Adipose tissue (tissue), 3 donors: ENCODE data around the gene MYB. TPM values are rescaled to one million over a fixed set of nuclear protein-coding genes. Genes with fewer than 3 reads are reported as not detected.
"Not testable (repeated sequence)": the region's sequence is repeated elsewhere in the genome, so short reads cannot be mapped to it uniquely, and the experiment has no call there.

ENCODE experiments used
- H3K27ac ChIP-seq: one replicate; pipeline ENCODE4 v1.5.1; 2013; ENCODE audit warnings: low read depth, low read length
- WGBS, 3 donors: extraction: QIAGEN DNeasy Blood & Tissue Kit; methylation state at CpG; one replicate each; pipeline ENCODE4 v1.1.7; 2013; 5-methylcytosine and 5-hydroxymethylcytosine counted together
- polyA plus RNA-seq, 3 donors: library from polyadenylated mRNA; stranded (reverse); fragments of 200-250 nt; gene quantifications; one replicate each; pipeline ENCODE4 v1.2.3, GENCODE V29; 2013
- donor health status: healthy with polysubstance abuse.
- donor health status: Bipolar disorder and iron deficiency.
- donor health status: healthy.

Gene MYB
- under 1 TPM; 0.05 to 0.22 (median 0.06) TPM for polyA plus RNA-seq

DNA sequence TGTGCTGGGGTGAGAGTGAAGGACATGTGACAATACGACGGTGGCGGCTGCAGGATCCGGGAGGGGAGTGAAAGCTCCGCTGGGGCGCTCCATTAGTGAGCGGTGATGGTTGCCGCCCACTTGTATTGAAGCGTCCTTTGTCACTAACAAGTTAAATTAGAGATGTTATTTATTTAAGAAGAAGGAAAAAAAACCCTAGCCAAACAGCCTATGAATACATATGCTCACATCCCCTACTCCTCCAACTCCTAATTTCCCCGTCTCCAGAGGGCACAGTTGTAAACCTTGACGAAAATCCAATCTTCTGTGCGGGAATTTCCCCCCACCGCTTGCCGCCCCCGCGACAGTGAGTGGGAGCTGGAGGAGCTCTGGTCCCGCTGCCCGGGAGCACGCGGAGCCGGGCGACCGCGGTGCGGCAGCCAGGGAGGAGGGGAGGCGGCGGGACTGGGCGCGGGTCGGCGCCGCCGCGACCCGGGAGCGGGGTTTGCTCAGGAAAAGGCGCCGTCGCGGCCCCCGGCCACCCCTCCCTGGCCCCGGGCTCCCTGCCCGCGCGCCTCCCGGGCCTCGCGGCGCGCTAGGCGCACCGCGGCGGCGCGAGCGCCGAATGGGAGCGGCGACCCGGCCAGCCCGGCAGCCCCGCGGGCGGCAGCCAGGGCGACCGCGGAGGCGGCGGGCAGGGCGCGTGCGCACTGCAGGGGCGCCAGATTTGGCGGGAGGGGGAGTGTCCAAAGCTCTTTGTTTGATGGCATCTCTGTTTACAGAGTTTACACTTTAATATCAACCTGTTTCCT lies at the start of gene MYB:
TSS of gene MYB (plus strand) at position 767 of the 791 bp plus-strand sequence. CDS start 206 bp downstream, outside the sequence.
- H3K27ac ChIP-seq: no peak within 1 kb of the TSS

DNA sequence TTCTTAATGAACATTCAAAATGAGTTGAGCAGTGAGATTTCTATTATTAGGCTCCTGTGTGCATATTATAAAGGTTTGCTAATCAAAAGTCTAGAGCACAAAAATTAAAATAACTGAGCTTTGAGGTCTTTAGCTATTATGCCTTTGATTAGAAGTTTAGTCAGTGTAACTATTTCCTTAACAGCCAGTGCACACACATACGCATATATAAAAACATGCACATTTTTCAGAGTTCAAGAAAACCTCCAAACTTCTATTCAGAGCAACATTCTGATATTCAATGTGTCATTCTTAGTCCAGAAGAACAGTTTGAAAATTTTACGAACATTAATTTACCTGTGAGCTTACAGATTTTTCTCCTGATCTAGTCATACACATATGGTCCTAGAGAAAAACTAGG lies 48.3 kb upstream of the MYB start:
- H3K27ac ChIP-seq: no peak overlapping the region
- WGBS, 3 donors: 88 to 93% (median 91%) methylated on average over 2 of the region's 2 CpGs

More for the DNA sequence above, at the start of gene MYB:
- WGBS, 3 donors: 0 to 1% (median 0%) methylated on average over 56 to 74 of the region's 75 CpGs

DNA sequence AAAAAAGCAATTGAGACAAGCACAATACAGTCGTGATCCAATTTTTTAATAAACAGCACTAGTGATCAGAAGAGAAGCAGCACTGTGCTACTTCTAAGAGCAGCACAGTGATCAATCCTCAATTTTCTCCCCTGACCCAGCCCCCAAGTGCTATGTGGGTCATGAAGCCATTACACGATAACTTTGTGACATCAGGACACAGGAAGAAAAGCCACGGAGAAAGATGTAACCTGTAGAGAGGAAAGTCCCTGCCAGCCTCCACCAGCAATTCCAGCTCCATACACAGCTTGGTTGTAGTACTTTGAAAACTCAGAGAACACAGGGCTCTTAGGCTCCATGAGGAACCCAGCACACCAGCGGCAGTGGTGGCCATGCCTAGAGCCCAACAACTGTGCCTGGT lies 45.3 kb upstream of the MYB start:
- WGBS, 3 donors: 83 to 88% (median 87%) methylated on average over 4 of the region's 4 CpGs
- H3K27ac ChIP-seq: no peak overlapping the region

DNA sequence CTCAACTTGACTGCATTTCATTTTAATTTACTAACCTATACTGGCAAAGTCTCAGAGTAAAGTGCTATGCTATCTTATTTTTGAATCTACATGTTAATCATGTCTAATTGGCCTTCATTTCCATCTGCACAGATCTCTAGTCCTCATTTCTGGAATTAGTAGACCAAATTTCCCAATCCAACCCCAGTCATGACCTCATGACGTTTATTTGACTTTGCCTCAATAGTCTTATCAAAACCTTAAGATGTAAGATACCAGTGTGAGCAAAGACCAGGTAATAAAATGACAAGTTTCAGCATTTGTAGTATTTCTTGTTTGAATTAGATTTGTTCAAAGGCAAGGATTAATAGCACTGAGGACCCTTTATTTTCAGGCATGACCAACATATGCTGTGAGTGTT lies 43.3 kb upstream of the MYB start:
- H3K27ac ChIP-seq: no peak overlapping the region
- 55 to 62% (median 55%) methylated on average over 1 of the region's 1 CpG for WGBS, 3 donors

DNA sequence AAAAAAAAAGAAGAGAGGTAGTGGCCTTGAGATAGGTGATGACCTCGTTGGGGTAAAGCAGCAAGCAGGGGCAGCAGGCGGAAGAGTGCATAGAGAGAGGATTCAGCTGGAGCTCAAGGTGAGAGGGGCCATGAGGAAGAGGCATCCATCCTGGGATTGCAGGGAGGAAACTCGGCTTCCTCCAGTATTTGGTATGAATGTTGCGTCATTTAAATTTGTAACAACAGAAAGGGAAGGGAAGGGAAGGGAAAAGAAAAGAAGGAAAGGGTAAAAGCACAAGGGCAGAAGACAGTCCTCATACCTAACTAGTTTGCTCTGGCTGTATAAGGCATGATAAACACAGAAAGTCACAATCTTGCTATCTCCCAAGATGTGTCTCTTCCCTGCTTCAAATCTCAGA lies 39.9 kb upstream of the MYB start:
- H3K27ac ChIP-seq: no peak overlapping the region
- WGBS, 3 donors: 59 to 75% (median 72%) methylated on average over 4 of the region's 4 CpGs

DNA sequence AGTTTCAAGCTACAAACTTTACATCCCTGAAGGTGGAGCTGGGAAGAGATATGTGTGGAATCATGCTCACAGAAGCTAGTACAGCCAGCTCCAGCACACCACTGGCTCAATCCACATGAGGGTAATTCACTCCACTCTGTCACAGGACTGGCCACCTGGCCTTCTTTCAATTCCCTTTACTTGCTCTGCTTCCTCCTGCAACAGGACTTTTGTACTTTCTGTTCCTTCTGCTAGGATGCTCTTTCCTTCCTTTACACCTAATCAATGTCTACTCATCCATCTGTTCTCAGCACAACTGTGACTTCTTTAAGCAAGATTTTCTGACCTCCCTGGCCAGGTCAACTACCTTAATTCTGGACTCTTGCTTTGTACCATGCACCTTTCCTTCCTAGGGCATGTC lies 39.4 kb upstream of the MYB start:
- no peak overlapping the region for H3K27ac ChIP-seq

DNA sequence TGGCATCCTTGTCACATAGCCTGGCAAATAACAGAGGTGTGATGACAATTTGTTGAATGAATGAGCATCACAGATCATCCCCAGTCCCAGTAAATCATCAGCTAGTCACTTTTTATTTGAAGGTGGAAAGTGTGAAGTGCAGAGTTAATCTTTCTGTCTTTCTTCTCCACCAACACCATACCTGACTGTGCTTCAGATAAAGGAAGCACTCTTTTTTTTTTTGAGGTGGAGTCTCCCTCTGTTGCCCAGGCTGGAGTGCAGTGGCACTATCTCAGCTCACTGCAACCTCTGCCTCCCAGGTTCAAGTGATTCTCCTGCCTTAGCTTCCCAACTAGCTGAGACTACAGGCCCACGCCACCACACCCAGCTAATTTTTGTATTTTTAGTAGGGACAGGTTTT lies 38.9 kb upstream of the MYB start:
- 98 to 100% (median 100%) methylated on average over 1 of the region's 1 CpG for WGBS, 3 donors
- H3K27ac ChIP-seq: not testable (repeated sequence)

DNA sequence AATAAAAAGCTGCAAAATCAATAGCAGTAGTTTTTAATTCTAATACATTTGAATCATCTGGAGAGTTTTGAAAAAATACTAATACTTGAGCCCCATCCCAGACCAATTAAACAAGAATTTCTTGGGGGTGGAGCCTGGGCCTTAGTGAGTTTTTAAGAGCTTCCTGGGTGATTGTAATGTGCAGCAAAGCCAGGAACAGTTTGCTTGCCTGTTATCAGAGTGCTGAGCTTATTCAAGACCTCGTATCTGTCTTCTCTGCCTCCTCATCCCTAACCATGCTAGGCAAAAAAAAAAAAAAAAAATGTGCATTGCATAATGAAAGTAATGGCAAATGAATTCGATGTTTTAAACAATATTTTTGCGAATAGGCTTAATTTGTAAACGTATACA lies 36.4 kb upstream of the MYB start:
- WGBS, 3 donors: 25 to 30% (median 29%) methylated on average over 4 of the region's 4 CpGs
- H3K27ac ChIP-seq: no peak overlapping the region

DNA sequence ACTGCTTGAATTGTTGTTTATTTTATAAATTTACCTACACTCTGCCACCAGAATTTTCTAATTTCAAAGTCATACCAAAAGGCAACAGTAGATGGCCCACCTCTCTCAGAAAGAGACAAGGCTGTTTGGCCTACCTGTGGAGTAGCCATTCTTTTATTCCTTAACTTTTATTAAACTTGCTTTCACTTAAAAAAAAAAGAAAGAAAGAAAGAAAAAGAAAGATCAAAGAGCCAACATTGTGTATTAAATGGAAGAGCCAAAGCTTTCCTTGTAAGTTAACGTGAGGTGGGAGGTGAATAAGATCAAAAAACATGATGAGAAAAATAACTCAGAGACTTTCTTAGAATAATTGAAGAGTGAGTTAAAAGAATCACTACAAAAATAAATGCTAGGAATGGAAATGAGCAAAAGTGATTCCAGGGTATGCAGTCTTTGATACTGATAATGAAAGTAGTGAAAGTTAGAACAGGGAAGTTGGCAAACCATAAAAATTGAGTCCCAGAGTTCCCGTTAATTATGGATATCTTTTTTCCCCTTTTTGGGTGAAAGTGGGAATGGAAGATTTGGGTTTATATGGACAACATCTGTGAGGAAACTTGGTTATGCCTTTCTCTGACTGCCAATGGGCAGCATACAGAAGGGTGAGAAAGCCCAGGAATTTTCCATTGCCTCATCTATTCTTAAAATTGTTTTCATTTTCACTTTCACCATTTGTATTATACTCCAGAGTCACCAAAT lies 35.9 kb upstream of the MYB start:
- no peak overlapping the region for H3K27ac ChIP-seq

DNA sequence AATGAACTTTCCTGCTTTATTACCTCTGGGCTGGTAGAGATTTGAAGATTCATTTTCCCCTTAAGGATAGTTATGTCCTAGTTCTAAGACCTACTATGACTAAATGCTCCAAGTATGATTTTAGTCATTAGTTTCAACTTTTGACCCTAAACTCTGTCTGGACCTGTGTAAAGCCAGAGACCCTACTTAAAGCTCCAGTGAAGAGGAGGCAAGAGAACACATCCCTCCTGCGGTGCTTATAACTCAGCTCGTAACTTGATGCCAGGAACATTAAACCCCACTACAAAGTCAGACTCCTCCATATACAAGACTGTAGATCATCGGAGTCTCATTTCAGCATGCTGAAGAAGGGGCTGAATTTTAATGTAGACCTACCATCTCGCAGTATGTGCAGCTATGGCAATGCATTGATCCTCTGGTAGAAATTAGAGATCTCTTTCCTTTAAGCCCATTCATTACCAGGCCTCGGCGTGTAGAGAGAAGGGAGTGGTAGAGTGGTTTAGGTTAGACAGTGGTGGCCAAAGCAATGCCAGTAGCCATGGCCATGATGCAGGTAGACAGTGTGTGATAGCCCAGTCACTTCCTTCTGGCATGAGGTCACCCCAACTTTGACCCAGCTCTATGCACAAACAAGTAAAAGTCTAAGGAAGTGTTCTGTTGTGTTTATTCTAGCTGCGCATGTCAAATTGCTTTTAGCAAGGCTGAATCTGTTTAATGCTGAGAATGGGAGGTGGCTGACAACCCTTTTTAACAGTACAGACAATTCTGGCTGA lies 34.8 kb upstream of the MYB start:
- 85 to 90% (median 89%) methylated on average over 7 of the region's 7 CpGs for WGBS, 3 donors
- H3K27ac ChIP-seq: no peak overlapping the region

More for the DNA sequence above, 35.9 kb upstream of the MYB start:
- WGBS, 3 donors: 61 to 90% (median 78%) methylated on average over 2 of the region's 2 CpGs

DNA sequence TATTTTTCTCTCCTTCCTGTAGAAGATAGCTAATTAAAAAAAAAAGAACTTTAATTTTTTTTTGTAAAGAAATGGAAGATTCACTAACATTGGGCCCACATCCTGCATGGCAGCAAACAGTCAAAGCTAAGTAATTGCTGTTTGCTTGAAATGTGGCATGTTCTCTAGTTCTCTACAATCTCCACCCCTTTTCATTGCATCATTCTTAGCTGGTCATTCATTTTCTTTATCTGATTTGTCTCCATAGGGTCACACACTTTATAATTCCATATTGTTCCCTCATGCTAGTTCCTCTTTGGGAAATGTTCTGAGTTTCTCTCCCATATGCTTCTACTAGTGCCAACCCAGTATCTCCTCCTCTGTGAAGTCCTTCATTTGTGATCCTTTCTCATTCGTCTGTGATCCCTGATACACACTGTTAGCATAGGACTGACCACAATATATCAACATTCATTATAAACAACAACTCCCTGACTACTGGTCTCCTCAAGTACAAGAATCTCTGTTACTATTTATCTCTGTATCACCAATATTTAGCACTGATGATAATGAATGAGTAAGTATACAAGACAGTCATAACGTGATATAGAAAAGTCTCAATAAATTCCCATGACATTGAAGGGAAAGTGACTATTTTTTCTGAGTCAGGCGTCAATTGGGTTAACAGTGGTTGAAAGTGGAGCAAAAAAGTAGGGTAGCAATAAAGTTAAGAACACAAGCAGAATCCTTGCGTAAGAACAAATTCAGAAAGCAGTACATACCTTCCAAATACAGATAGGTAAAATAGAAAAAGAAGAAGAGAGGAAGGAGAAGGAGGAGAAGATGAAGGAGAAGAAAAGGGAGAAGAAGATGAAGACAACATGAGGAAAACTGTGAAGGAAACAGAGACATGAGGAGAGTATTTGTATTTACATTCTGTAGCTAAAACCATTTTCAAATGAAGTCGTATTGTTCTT lies 33.2 kb upstream of the MYB start:
- WGBS, 3 donors: 65 to 81% (median 75%) methylated on average over 5 of the region's 5 CpGs
- no peak overlapping the region for H3K27ac ChIP-seq

DNA sequence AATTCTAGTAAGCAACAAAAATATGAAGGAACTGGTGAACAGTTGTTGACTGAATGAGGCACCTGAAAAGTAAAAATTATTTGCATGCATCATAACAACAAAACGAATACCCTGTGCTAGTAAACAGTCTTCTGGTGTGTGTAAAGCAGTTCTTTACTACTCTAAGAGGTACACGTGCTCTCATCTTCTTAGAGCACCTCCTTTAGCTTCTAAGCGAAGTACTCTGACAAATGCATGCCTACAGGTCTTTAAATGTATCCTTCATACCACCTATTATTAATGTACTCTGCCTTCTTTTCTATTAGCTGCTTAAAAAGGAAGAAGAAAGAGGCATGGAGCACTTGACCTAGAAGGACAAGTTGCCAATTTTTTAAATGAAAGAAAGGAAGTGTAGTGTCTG lies 32.2 kb upstream of the MYB start:
- no peak overlapping the region for H3K27ac ChIP-seq
- WGBS, 3 donors: 60 to 68% (median 63%) methylated on average over 3 of the region's 3 CpGs

DNA sequence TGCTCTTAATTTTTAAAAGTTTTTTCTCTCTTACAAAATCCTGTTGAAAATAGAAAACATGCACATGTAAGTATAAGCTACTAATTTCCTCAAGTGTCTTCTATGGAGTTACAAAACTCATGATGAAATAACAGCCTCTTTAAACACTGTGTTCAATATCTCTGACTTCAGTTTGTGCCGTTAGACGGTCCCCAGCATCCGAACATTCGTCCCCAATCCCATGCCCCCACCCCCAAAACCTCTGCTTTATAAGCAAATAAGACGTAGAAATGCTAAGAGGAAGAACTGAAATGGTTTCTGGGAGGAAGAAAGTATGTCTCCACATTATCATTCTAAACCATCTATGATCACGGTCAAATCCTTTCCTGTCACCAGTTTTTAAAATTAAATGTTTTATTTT lies 31.7 kb upstream of the MYB start:
- WGBS, 3 donors: 37 to 60% (median 44%) methylated on average over 6 of the region's 6 CpGs

DNA sequence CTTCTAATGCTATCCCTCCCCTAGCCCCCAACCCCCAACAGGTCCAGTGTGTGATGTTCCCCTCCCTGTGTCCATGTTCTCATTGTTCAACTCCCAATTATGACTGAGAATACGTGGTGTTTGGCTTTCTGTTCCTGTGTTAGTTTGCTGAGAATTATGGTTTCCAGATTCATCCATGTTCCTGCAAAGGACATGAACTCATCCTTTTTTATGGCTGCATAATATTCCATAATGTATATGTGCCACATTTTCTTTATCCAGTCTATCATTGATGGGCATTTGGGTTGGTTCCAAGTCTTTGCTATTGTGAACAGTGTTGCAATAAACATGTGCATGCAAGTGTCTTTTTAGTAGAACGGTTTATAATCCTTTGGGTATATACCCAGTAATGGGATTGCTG lies 30.6 kb upstream of the MYB start:
- not testable (repeated sequence) for H3K27ac ChIP-seq
- WGBS, 3 donors: 90 to 92% (median 90%) methylated on average over 2 of the region's 2 CpGs

More for the DNA sequence above, 31.7 kb upstream of the MYB start:
- no peak overlapping the region for H3K27ac ChIP-seq

DNA sequence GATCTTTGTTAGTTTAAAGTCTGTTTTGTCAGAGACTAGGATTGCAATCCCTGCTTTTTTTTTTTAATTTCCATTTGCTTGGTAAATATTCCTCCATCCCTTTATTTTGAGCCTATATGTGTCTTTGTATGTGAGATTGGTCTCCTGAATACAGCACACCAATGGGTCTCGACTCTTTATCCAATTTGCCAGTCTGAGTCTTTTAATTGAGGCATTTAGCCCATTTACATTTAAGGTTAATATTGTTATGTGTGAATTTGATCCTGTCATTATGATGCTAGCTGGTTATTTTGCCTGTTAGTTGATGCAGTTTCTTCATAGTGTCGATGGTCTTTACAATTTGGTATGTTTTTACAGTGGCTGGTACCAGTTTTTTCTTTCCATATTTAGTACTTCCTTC lies 27.0 kb upstream of the MYB start:
- not testable (repeated sequence) for H3K27ac ChIP-seq
- 93 to 96% (median 96%) methylated on average over 1 to 2 of the region's 2 CpGs for WGBS, 3 donors

DNA sequence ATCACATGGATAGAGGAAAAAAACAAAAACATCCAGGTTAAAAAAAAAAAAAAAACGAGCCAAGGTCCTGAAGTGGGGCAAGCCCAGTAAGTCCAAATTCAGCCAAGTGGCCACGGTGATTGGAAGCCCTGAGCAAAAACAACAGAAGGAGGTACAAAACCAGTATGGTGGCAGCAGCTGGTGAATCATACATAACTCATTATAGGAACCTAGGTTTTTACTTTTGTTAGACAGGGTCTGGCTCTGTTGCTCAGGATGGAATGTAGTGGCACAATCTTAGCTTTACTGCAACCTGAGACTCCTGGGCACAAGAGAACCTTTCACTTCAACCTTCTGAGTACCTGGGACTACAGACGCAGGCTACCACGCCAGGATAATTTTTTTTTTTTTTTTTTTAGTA lies 22.7 kb upstream of the MYB start:
- WGBS, 3 donors: 68 to 79% (median 76%) methylated on average over 4 of the region's 4 CpGs
- no peak overlapping the region for H3K27ac ChIP-seq

DNA sequence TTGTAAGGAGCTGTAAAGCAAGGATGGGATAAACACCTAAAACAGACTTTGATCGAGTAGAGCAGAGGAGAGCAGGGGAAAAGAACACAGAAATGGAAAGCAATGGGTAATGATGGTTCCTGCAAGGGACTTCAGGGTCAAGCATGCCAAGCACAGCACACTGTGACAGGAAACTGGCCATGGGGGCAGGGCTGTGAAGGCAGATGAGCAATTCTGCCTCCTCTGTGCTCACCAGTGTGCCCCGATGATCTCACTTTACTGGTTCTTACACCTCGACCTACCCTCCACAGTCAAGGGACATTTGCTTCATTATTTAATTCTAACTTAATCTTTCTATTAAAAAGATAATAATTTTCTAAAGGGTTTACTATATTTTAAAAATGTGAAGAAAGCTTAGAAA lies 21.6 kb upstream of the MYB start:
- WGBS, 3 donors: 55 to 73% (median 63%) methylated on average over 3 of the region's 3 CpGs
- no peak overlapping the region for H3K27ac ChIP-seq
